ENCODE data around the gene HSFX3.

- TF ChIP-seq CTCF (IDR thresholded peaks at IDR 0.05; ENCODE audit: borderline replicate concordance, extremely low read depth, low read length, poor library complexity, severe bottlenecking) (no peak), EZH2 (IDR thresholded peaks at IDR 0.05; ENCODE audit: borderline replicate concordance, low read depth, low read length, severe bottlenecking) (no peak)
Measured at GRCh38 chrX:149531599-149531998, 18.1 kb downstream of the HSFX3 start.

Data from DND-41 (cell line).